Stimulated activated naive B cell treated with anti-CD40 and anti-IgM and Interleukin-4, amounts not matched to agents 10 μg/mL and 1 μg/mL and 100 μg/mL, for 72 hours (primary cell): ENCODE measurements around the gene KAT7.

Experiments used
- ATAC-seq, 2 donors: fragments of 150-1000 bp; cut with Tn5 transposase; replicated peaks; 2 replicates each; pipeline ENCODE4 v1.10.0; 2021; ENCODE audit warnings: moderate library complexity in 1 of 2
- DNase-seq: peaks from one replicate; pipeline ENCODE4 v3.0.0; 2021
- H3K27ac Mint-ChIP-seq: one replicate; pipeline ENCODE4 v1.8.0; 2022; ENCODE audit warnings: mild to moderate bottlenecking, mixed read lengths
- H3K27me3 Mint-ChIP-seq, 2 donors: one replicate each; pipeline ENCODE4 v1.8.0; 2022; ENCODE audit warnings: mixed read lengths in 2 of 2
- H3K36me3 Mint-ChIP-seq, 2 donors: one replicate each; pipeline ENCODE4 v1.8.0; 2022; ENCODE audit warnings: mixed read lengths in 2 of 2, mild to moderate bottlenecking in 1 of 2
- H3K4me1 Mint-ChIP-seq, 2 donors: one replicate each; pipeline ENCODE4 v1.8.0; 2022; ENCODE audit warnings: mixed read lengths in 2 of 2, mild to moderate bottlenecking in 1 of 2
- H3K4me3 Mint-ChIP-seq, 2 donors: one replicate each; pipeline ENCODE4 v1.8.0; 2022; ENCODE audit warnings: mild to moderate bottlenecking in 2 of 2, mixed read lengths in 2 of 2, moderate library complexity in 1 of 2
- H3K9me3 Mint-ChIP-seq, 2 donors: one replicate each; pipeline ENCODE4 v1.8.0; 2022; ENCODE audit warnings: mixed read lengths in 2 of 2, mild to moderate bottlenecking in 1 of 2

The KAT7 gene

DNA sequence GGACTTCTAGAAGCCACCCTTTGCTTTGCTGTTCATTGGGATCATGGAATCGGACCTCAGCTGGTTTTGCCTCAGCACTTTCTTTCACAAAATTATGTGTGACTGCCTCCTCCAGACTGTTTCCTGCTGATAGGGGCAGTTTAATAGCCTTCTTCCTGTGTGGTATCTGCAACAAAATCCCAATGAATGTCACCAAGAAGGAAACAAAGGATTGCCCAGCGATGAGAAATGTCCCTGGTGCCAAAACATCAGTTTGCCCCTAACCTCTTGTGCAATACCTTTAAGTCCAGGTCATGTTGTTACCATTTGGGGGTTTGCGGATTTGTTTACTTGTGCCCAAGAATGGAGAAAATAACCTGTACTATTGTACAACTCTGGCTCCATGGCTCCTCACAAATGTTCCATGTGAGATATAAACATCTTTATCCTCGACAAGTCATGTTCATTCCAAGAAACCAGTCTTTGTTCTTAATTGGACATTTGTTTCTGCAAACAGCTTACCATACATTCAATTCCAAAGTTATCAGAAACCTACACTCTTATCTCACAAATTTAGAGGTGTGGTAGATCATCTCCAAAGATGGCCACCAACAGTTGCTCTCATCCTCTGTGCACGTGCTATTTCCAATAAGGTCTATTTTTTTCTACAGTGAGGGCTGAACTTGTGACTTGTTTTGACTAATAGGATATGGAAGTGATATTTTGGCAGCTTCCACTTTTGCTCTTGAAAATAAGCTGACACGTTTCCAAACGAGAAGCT lies 44.5 kb downstream of the KAT7 start:
- Mint-ChIP-seq H3K4me1 (peaks cover 9 to 12% of the 10 kb centered on the region in 2 donors), H3K9me3 (no peaks in the 10 kb centered on the region), H3K36me3 (peaks cover 55 to 75% of the 10 kb centered on the region in 2 donors), H3K27me3 (no peaks in the 10 kb centered on the region), H3K4me3 (no peak overlapping the region), H3K27ac (peak overlapping the region; percentile 31)
- no peak for ATAC-seq
- no peak for DNase-seq

DNA sequence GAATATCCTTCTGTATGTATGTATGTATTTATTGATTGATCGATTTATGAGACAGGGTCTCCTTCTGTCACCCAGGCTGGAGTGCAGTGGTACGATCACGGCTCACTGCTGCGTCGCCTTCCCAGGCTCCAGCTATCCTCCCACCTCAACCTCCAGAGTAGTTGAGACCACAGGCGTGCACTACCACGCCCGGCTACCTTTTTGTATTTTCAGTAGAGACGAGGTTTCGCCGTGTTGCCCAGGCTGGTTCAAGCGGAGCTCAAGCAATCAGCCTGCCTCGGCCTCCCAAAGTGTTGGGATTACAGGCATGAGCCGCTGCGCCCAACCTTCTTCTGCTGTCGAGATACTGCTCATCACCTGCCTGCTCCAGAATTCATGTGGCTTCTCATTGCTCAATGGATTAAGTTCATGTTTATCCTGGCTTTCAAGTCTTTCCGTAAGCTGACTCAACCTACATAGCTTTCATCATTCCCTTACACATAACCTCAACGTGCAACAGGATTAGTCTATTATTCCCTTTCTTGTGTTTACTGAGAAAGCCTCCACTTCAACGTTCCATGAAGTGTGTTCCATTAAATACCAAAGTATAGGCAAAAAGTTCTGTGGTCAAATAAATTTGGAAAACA lies 45.8 kb downstream of the KAT7 start:
- Mint-ChIP-seq H3K9me3 (no peaks in the 10 kb centered on the region), H3K4me3 (no peak overlapping the region), H3K4me1 (peaks cover 9 to 12% of the 10 kb centered on the region in 2 donors), H3K27me3 (no peaks in the 10 kb centered on the region), H3K27ac (no peak overlapping the region), H3K36me3 (peaks cover 47 to 72% of the 10 kb centered on the region in 2 donors)
- no peak for DNase-seq
- no peak for ATAC-seq

DNA sequence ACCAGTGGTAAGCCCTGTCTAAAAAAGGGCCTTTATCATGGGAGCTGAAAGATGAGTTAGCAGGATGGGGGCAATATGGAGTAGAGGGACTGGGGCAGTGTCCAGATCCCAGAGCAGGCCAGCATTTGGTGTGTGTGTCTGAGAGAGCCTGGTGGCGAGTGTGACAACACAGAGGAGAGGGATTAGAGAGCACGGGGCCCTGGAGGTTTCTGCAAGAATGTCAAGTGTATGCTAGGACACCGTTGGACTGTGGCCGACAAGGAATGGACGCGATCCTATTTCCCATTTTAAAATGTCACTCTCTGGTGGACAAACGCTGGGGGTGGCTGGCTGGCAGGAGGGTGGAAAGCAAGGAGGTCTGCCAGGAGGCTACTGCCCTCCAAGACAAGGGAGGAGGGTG lies 47.0 kb downstream of the KAT7 start:
- no peak overlapping the region for H3K27ac Mint-ChIP-seq
- peaks cover 10 to 12% of the 10 kb centered on the region in 2 donors for H3K4me1 Mint-ChIP-seq
- H3K36me3 Mint-ChIP-seq = peaks cover 49 to 73% of the 10 kb centered on the region in 2 donors
- H3K9me3 Mint-ChIP-seq = no peaks in the 10 kb centered on the region
- ATAC-seq (no peak), DNase-seq (no peak)
- no peak overlapping the region for H3K4me3 Mint-ChIP-seq
- H3K27me3 Mint-ChIP-seq = no peaks in the 10 kb centered on the region

DNA sequence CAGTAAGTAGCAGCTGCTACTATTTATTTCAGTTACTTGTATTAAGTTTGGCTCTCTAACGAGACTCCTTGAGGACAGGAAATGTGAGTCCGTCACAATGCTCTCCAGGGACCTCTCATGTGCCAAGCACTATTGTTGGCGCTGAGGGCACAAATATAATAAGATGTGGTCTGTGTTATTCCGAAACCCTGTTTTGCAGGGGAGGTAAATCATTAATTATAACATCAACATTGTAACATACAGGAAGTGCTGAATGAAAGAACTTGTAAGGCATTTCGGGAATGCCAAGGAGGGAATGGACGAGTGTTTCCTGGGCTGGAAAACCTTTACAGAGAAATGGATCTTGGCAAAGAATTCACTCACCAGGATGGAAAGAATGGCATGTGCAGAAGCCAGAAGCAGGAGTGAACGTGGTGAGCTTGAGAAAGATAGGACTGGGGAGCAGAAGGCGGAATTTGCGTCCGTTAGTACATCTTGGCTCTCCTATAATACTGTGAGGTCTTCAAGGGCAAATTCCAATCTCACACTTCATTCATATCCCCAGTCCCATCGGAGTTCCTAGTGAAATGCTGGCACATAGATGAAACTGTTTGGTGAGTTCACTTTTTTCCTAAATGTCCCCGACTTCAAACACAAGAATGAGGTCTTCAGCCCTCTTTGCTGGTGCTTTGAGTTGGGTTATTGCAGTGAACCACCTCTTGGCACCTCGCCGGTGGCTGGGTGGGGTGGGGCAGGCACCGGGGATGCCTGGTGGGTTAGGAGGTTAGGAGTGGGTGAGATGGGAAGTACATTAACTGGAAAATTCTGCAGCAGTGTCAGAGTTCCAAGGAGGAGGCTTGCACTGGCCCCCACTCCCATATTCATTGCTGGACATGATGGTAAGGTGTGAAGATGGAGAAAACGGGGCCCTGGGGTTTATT lies 47.9 kb downstream of the KAT7 start:
- Mint-ChIP-seq H3K36me3 (peaks cover 46 to 69% of the 10 kb centered on the region in 2 donors), H3K27ac (no peak overlapping the region), H3K27me3 (no peaks in the 10 kb centered on the region), H3K9me3 (no peaks in the 10 kb centered on the region), H3K4me3 (no peak overlapping the region), H3K4me1 (peaks cover 10 to 12% of the 10 kb centered on the region in 2 donors)
- peak; percentile 45 to 68 for ATAC-seq
- no peak for DNase-seq

DNA sequence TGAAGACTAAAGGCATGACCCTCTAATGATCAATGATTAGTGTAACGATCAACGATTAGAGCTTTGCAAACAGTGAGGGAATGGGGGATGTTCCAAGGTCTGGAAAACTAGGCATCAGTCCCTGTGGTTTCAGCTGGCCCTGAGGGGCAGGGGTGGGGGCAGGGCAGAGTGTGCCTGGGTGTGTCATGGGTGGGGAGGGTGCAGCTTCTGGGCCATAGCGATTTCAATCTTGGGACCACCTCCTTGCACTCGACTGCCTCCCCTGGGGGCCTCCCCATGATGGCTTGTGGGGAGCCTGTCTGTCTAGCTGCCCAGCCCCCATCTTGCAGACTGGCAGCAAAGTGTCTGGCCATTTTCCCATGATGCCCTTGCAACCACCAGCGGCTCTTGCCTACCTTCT lies 51.0 kb downstream of the KAT7 start:
- Mint-ChIP-seq H3K4me1 (peaks cover 12 to 13% of the 10 kb centered on the region in 2 donors), H3K4me3 (no peak overlapping the region), H3K36me3 (peaks cover 45 to 64% of the 10 kb centered on the region in 2 donors), H3K27ac (no peak overlapping the region), H3K9me3 (no peaks in the 10 kb centered on the region), H3K27me3 (no peaks in the 10 kb centered on the region)
- DNase-seq (no peak), ATAC-seq (no peak)

DNA sequence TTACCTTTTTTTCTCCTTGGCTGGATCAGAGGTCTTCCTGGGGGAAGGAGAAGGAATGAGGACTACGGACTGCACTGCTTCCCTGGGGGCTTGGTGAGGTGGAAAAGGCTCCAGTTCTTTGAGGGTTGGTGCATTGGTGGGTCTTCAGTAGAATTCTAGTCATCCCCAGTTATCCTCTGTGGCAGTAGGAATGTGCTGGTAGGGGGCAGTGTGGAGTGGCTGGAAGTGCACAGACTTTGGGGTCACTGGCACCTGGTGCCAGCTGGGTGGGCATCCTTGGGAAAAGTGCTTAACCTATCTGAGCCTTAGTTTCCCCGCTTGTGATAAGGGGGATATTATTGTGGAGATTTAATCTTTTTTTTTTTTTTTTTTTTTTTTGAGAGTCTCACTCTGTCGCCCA lies 53.1 kb downstream of the KAT7 start:
- no peaks in the 10 kb centered on the region for H3K9me3 Mint-ChIP-seq
- ATAC-seq = no peak
- DNase-seq = no peak
- peaks cover 32 to 56% of the 10 kb centered on the region in 2 donors for H3K36me3 Mint-ChIP-seq
- H3K4me1 Mint-ChIP-seq = peaks cover 6 to 7% of the 10 kb centered on the region in 2 donors
- no peak overlapping the region for H3K27ac Mint-ChIP-seq
- H3K4me3 Mint-ChIP-seq = no peak overlapping the region
- H3K27me3 Mint-ChIP-seq = no peaks in the 10 kb centered on the region

DNA sequence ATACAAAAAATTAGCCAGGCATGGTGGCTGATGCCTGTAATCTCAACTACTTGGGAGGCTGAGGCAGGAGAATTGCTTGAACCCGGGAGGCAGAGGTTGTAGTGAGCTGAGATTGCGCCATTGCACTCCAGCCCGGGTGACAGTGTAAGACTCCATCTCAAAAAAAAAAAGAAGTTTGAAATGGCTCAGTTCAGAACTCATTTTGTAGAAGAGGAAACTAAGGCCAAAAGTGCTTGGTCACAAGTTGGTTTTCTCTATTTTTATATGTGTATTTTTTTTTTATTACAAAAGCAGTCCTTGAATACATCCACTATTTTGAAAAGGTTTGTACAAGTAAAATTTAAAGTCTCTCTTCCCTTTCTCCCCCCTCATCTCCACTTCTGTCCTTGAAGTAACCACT lies 53.9 kb downstream of the KAT7 start:
- peaks cover 6 to 7% of the 10 kb centered on the region in 2 donors for H3K4me1 Mint-ChIP-seq

DNA sequence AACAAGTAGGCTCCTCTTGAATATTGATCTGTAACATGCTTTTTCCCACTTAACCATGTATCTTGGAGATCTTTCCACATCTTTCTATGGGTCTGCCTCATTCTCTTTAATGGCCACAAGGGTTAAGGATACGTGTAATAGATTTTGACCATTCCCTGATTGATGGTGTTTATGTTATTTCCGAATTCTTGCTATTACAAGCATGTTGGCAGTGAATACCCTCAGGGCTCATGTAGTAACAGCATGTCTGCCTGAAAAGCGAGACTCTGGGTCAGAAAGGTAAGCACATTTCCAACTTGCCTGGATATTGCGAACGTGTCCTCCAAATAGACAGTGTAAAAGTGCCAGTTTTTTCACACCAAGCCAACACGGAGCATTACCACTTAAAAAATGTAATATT lies 54.4 kb downstream of the KAT7 start:
- Mint-ChIP-seq H3K27me3 (no peaks in the 10 kb centered on the region), H3K9me3 (no peaks in the 10 kb centered on the region), H3K4me3 (no peak overlapping the region), H3K4me1 (peaks cover 6 to 7% of the 10 kb centered on the region in 2 donors), H3K27ac (no peak overlapping the region), H3K36me3 (peaks cover 28 to 51% of the 10 kb centered on the region in 2 donors)
- ATAC-seq (no peak), DNase-seq (no peak)

More for the DNA sequence above, 53.9 kb downstream of the KAT7 start:
- H3K27ac Mint-ChIP-seq = no peak overlapping the region
- no peaks in the 10 kb centered on the region for H3K27me3 Mint-ChIP-seq
- no peaks in the 10 kb centered on the region for H3K9me3 Mint-ChIP-seq
- DNase-seq (no peak), ATAC-seq (no peak)
- H3K4me3 Mint-ChIP-seq = no peak overlapping the region
- peaks cover 32 to 52% of the 10 kb centered on the region in 2 donors for H3K36me3 Mint-ChIP-seq

DNA sequence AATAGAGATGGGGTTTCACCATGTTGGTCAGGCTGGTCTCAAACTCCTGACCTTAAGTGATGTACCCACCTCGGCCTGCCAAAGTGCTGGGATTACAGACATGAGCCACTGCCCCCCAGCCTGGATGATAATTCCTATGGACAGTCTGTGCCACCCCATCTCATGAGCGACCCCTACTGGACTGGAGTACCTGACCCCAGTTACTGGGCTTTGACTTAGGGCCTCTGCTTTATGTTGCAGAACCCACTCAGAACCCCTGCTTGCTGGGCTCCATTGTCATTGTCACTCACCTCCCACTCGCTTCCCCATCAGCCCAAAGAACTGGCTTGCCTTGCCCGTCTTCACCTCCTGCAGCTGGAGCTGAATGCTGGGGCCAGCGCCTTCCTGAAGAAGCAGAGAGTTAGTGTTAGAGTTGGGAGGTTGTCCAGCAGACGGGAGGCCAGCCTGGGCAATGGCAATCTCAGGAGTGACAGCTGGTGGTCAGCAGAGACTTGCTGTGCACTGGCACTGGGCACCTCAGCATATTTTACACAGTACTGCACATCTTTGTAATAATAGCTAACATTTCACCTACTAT lies 55.4 kb downstream of the KAT7 start:
- H3K27ac Mint-ChIP-seq = no peak overlapping the region
- peaks cover 6 to 7% of the 10 kb centered on the region in 2 donors for H3K4me1 Mint-ChIP-seq
- H3K9me3 Mint-ChIP-seq = no peaks in the 10 kb centered on the region
- no peak overlapping the region for H3K4me3 Mint-ChIP-seq
- DNase-seq = no peak
- H3K27me3 Mint-ChIP-seq = no peaks in the 10 kb centered on the region
- H3K36me3 Mint-ChIP-seq = peaks cover 29 to 46% of the 10 kb centered on the region in 2 donors
- ATAC-seq = no peak

DNA sequence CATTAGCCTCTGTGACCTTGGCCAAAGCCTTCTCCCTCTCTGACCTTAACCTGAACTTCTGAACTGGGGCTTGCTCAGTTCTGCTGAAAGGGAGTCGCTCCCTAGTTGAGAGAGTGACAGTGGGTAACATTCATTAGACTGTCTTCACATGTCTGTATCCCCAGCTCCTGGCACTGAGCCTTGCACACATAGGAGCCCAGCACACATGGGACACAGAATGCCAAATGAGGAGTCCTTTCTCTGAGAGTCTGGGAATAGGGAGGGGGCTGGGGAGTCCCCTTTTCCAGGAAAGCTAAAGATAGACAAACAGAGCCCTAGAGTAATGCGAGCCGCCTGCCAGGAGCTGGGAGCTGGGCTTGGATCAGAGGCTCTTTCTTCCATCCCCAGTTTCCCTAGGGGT lies 56.8 kb downstream of the KAT7 start:
- Mint-ChIP-seq H3K4me3 (no peak overlapping the region), H3K4me1 (peaks cover 6% of the 10 kb centered on the region in 2 donors)
- no peak for ATAC-seq

DNA sequence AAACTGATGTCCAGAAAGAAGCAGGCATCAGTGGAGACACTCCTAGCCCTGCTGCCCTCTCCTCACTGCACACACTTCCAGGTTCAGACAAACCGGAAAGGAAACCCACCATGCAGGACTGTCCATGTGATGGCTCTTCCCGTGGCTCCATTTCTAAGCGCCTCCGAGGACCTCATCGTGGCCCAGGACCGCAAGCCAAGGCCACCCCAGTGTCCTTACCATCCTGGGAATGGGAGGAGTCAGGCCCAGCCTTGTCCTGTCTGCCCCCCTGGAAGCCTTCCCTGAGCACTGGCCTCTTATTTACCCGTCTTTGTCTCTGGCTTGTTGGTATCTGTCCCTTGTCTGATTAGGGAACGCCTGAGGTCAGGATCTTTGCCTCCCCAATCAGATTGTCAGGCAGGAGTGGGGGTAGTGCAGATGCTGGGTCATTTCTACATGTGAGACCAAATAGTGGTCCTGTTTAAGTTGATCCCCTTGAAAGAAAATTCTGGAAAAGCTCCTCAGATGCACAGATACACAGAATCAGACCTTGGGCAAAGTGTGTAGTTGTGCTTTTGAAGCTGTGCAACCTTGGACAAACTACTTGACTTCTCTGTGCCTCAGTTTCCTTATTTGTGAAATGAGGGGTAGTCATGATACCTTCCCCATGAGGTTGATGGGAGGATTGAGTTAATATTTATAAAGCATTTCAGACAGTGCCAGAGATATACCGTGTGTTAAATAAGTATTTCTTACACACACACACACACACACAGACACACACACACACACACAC lies 58.6 kb downstream of the KAT7 start:
- Mint-ChIP-seq H3K36me3 (peaks cover 19 to 31% of the 10 kb centered on the region in 2 donors), H3K4me3 (no peak overlapping the region), H3K9me3 (no peaks in the 10 kb centered on the region), H3K4me1 (peaks cover 13 to 19% of the 10 kb centered on the region in 2 donors), H3K27me3 (peaks cover 11 to 13% of the 10 kb centered on the region in 2 donors), H3K27ac (no peak overlapping the region)
- ATAC-seq (no peak), DNase-seq (no peak)

More for the DNA sequence above, 56.8 kb downstream of the KAT7 start:
- no peaks in the 10 kb centered on the region for H3K9me3 Mint-ChIP-seq
- DNase-seq = no peak
- no peak overlapping the region for H3K27ac Mint-ChIP-seq
- no peaks in the 10 kb centered on the region for H3K27me3 Mint-ChIP-seq
- H3K36me3 Mint-ChIP-seq = peaks cover 22 to 37% of the 10 kb centered on the region in 2 donors

DNA sequence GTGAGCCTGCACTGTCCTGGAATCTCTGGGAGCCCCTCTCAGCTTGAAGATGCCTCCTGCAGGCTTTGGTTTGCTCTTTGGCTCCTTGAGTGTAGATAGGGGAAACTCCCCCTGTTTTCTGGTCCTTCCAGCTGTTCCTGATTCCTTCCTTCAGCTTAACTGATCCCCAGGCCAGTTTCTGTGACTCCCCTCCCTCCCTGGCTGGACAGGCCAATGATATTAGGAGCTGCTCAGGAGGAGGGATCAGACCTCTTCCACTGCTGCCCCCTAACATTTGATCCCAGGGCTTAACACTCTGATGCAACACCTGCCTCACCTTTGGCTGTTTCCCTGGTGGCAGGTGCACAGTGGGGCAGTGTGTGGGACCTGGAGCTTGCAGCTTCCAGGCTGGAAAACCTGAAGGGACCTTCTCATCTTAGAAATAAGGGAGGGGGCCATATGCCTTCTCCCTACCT lies 59.6 kb downstream of the KAT7 start, which contains the start of gene TAC4:
Gene TAC4, minus strand, starts transcription at position 51 of the 455 bp plus-strand sequence. CDS start 52 bp downstream, outside the sequence.
- Mint-ChIP-seq H3K9me3 (no peaks in the 10 kb centered on the region), H3K27ac (no peak within 1 kb of the TSS), H3K27me3 (peaks cover 16 to 22% of the 10 kb centered on the region in 2 donors), H3K36me3 (peaks cover 14 to 25% of the 10 kb centered on the region in 2 donors), H3K4me1 (peaks cover 16 to 23% of the 10 kb centered on the region in 2 donors), H3K4me3 (no peak within 1 kb of the TSS)
- no peak for DNase-seq
- ATAC-seq = no peak

DNA sequence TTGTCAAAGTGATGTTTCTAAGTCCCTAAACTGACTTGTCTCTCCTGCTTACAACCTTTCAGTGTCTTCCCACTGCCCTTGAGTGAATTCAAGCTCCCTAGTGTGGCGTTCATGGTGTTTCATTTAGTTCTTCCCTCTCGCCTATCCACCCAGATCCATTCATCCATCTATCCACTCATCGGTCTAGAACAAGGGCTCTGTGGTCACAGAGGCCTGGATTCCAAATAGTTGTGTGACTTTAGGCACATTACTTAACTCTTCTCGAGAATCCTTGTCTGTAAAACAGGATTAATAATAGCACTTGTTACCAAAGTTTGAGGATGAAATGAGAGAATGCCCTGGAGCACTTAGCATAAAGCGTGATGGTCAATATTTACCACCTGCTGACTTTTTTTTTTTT lies 60.3 kb downstream of the KAT7 start:
- DNase-seq (no peak), ATAC-seq (no peak)
- Mint-ChIP-seq H3K4me3 (no peak overlapping the region), H3K9me3 (no peaks in the 10 kb centered on the region), H3K4me1 (peaks cover 16 to 23% of the 10 kb centered on the region in 2 donors), H3K27me3 (peaks cover 23 to 29% of the 10 kb centered on the region in 2 donors), H3K36me3 (peaks cover 10 to 23% of the 10 kb centered on the region in 2 donors), H3K27ac (no peak overlapping the region)
